22Rv1 (cell line): ENCODE data around the gene CLCN2.

Experiments
- ZFX ChIP-seq: fragments of 450-650 bp; IDR thresholded peaks from 2 replicates; pipeline ENCODE4 v1.6.1; 2017; ENCODE audit warnings: antibody characterized with exemption, borderline replicate concordance
- TF ChIP-seq, protein P1 (sequence below): fragments of 450-650 bp; IDR thresholded peaks from 2 replicates; pipeline ENCODE4 v1.5.1; 2017; ENCODE audit warnings: mild to moderate bottlenecking

DNA sequence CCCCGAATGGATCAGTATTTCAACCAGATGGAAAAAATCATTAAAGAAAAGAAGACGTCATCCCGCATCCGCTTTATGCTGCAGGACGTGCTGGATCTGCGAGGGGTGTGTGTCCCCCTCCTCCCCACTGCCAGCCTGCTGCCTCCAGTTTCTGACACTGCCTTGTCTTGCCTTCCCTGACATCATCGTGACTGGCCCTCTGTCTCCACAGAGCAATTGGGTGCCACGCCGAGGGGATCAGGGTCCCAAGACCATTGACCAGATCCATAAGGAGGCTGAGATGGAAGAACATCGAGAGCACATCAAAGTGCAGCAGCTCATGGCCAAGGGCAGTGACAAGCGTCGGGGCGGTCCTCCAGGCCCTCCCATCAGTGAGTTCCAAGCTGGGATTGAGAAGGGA is 36.1 kb downstream of the CLCN2 start:
- TF ChIP-seq, protein P1, sequence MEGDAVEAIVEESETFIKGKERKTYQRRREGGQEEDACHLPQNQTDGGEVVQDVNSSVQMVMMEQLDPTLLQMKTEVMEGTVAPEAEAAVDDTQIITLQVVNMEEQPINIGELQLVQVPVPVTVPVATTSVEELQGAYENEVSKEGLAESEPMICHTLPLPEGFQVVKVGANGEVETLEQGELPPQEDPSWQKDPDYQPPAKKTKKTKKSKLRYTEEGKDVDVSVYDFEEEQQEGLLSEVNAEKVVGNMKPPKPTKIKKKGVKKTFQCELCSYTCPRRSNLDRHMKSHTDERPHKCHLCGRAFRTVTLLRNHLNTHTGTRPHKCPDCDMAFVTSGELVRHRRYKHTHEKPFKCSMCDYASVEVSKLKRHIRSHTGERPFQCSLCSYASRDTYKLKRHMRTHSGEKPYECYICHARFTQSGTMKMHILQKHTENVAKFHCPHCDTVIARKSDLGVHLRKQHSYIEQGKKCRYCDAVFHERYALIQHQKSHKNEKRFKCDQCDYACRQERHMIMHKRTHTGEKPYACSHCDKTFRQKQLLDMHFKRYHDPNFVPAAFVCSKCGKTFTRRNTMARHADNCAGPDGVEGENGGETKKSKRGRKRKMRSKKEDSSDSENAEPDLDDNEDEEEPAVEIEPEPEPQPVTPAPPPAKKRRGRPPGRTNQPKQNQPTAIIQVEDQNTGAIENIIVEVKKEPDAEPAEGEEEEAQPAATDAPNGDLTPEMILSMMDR = no peak
- TF ChIP-seq ZFX = no peak
